HG03097 (cell line): Measurements from ENCODE around the gene FZD1.
"Not testable (repeated sequence)": the region's sequence is repeated elsewhere in the genome, so short reads cannot be mapped to it uniquely, and the experiment has no call there.

ENCODE experiments used
- ATAC-seq: cut with Tn5 transposase; IDR thresholded peaks from one replicate; pipeline ENCODE4 v1.9.1; 2021; ENCODE audit not compliant: unreplicated experiment, low FRiP score

FZD1 gene

GRCh38 chr7:91294639-91295220 is 30.5 kb downstream of the FZD1 start:
- no peak for ATAC-seq

- no peak for ATAC-seq
Measured at GRCh38 chr7:91295576-91295975, 31.3 kb downstream of the FZD1 start.

- ATAC-seq, result no peak
Measured at GRCh38 chr7:91297939-91298338, 33.7 kb downstream of the FZD1 start.

- no peak for ATAC-seq
Measured at GRCh38 chr7:91299952-91300775, 35.9 kb downstream of the FZD1 start.

- no peak for ATAC-seq
Measured at GRCh38 chr7:91302794-91303193, 38.6 kb downstream of the FZD1 start.

GRCh38 chr7:91306266-91306665 is 42.0 kb downstream of the FZD1 start:
- no peak for ATAC-seq

GRCh38 chr7:91307467-91307866 is 43.2 kb downstream of the FZD1 start:
- no peak for ATAC-seq

GRCh38 chr7:91308191-91308590 is 44.0 kb downstream of the FZD1 start:
- ATAC-seq, result not testable (repeated sequence)

GRCh38 chr7:91310830-91311460 is 46.7 kb downstream of the FZD1 start:
- no peak for ATAC-seq

- ATAC-seq, result no peak
Measured at GRCh38 chr7:91311839-91312238, 47.6 kb downstream of the FZD1 start.

GRCh38 chr7:91313113-91313512 is 48.9 kb downstream of the FZD1 start:
- no peak for ATAC-seq

- ATAC-seq, result no peak
Measured at GRCh38 chr7:91314591-91315323, 50.5 kb downstream of the FZD1 start.

GRCh38 chr7:91316426-91316825 is 52.2 kb downstream of the FZD1 start:
- ATAC-seq, result no peak

GRCh38 chr7:91319351-91319750 is 55.1 kb downstream of the FZD1 start:
- no peak for ATAC-seq

GRCh38 chr7:91320366-91321078 is 56.3 kb downstream of the FZD1 start:
- no peak for ATAC-seq
